A549 (cell line): ENCODE data around the gene CAMTA1. TPM values are rescaled to one million over a fixed set of nuclear protein-coding genes. Genes with fewer than 3 reads are reported as not detected.

ENCODE experiments used
- ATAC-seq, 2 experiments: fragments of 200-7000 bp in 1 of 2; fragments of >200 bp in 1 of 2; cut with Nextera tagmentation in 1 of 2; cut with Tn5 transposase in 1 of 2; 3 replicates each; pipeline versions ENCODE4 v1.8.0 to v1.9.1; 2018 to 2020; ENCODE audit warnings: mild to moderate bottlenecking in 1 of 2, moderate library complexity in 1 of 2
- CTCF ChIA-PET: fragments of 300-600 bp; sonication (Branson Sonifier 250); formaldehyde crosslinking; extraction: SDS; loops from one replicate; lab custom pipeline; 2021; ENCODE audit warnings: antibody characterized with exemption, inconsistent platforms; lab: Yijun Ruan, JAX
- POLR2A ChIA-PET: fragments of 350-600 bp; formaldehyde crosslinking; extraction: SDS; loops from one replicate; lab custom pipeline; 2021; ENCODE audit warnings: antibody characterized with exemption, inconsistent platforms; lab: Yijun Ruan, JAX
- DNase-seq, 2 experiments: peaks; one replicate each; pipeline versions ENCODE4 v3.0.0 to v3.0.0-alpha.2; 2011 to 2016; ENCODE audit warnings: low read depth in 1 of 2, low spot score in 1 of 2
- FAIRE-seq: peaks from 2 replicates; lab custom pipeline; 2011; peaks lifted over from hg19 to GRCh38; lab: Jason Lieb, UNC
- H3K27ac ChIP-seq, 2 experiments: fragments of >200 bp; sonication (Bioruptor Twin); formaldehyde crosslinking; 3 replicates each; pipeline ENCODE4 v1.5.1; 2016 to 2017
- H3K4me1 ChIP-seq: fragments of >200 bp; sonication (Bioruptor Twin); formaldehyde crosslinking; 3 replicates; pipeline ENCODE4 v1.6.1; 2016
- H3K4me2 ChIP-seq: fragments of >200 bp; sonication (Bioruptor Twin); formaldehyde crosslinking; 3 replicates; pipeline ENCODE4 v1.6.1; 2016
- H3K4me3 ChIP-seq: fragments of >200 bp; sonication (Bioruptor Twin); formaldehyde crosslinking; 3 replicates; pipeline ENCODE4 v1.5.1; 2016
- H3K9me3 ChIP-seq: fragments of >200 bp; sonication (Bioruptor Twin); formaldehyde crosslinking; 3 replicates; pipeline ENCODE4 v1.6.1; 2016
- ATOH8 ChIP-seq: fragments of 250-450 bp; sonication (Bioruptor Pico); IDR thresholded peaks from 2 replicates; pipeline ENCODE4 v1.5.0; 2020; ENCODE audit warnings: low read depth, mild to moderate bottlenecking, moderate library complexity
- CBX8 ChIP-seq: fragments of 200-600 bp; sonication (generic); IDR thresholded peaks from 2 replicates; pipeline ENCODE4 v1.6.1; 2016
- CEBPB ChIP-seq, 2 experiments: fragments of >200 bp in 1 of 2; sonication (Bioruptor Twin) in 1 of 2; formaldehyde crosslinking in 1 of 2; IDR thresholded peaks; 2 replicates each; pipeline ENCODE4 v1.6.1; 2012 to 2016
- CTCF ChIP-seq: fragments of >200 bp; sonication (Bioruptor Twin); formaldehyde crosslinking; IDR thresholded peaks from 3 replicates; pipeline ENCODE4 v1.5.1; 2016
- EHF ChIP-seq: fragments of 250-450 bp; sonication (Bioruptor Pico); IDR thresholded peaks from 2 replicates; pipeline ENCODE4 v1.5.0; 2020; ENCODE audit warnings: mild to moderate bottlenecking
- EP300 ChIP-seq, 2 experiments: fragments of >200 bp; sonication (Bioruptor Twin); formaldehyde crosslinking; IDR thresholded peaks; 2 replicates in 1 of 2; 3 replicates in 1 of 2; pipeline ENCODE4 v1.6.1; 2016 to 2017
- FOSB ChIP-seq: fragments of 250-450 bp; sonication (Bioruptor Pico); IDR thresholded peaks from 2 replicates; pipeline ENCODE4 v1.5.0; 2020; ENCODE audit warnings: mild to moderate bottlenecking, moderate library complexity
- FOSL2 ChIP-seq, 2 experiments: fragments of 450-650 bp in 1 of 2; fragments of >200 bp in 1 of 2; sonication (Bioruptor Twin) in 1 of 2; formaldehyde crosslinking; IDR thresholded peaks; 2 replicates each; pipeline versions ENCODE4 v1.5.0 to v1.6.1; 2016 to 2020; ENCODE audit warnings: mild to moderate bottlenecking in 1 of 2, moderate library complexity in 1 of 2
- GATA3 ChIP-seq: IDR thresholded peaks from 2 replicates; pipeline ENCODE4 v1.6.1; 2012; ENCODE audit warnings: borderline replicate concordance
- HEYL ChIP-seq: fragments of 250-450 bp; sonication (Bioruptor Pico); IDR thresholded peaks from 2 replicates; pipeline ENCODE4 v1.8.0; 2021; ENCODE audit warnings: mild to moderate bottlenecking, moderate library complexity
- HMGXB4 ChIP-seq: fragments of 250-450 bp; sonication (Bioruptor Pico); IDR thresholded peaks from 2 replicates; pipeline ENCODE4 v1.5.0; 2021; ENCODE audit warnings: mild to moderate bottlenecking, moderate library complexity, borderline replicate concordance
- HOXB13 ChIP-seq: fragments of 250-450 bp; sonication (Bioruptor Pico); IDR thresholded peaks from 2 replicates; pipeline ENCODE4 v1.5.0; 2020; ENCODE audit warnings: low read depth, mild to moderate bottlenecking, moderate library complexity
- HOXB5 ChIP-seq: fragments of 250-450 bp; sonication (Bioruptor Pico); IDR thresholded peaks from 2 replicates; pipeline ENCODE4 v1.5.0; 2020; ENCODE audit warnings: mild to moderate bottlenecking, moderate library complexity
- KDM1A ChIP-seq: fragments of 200-600 bp; sonication (generic); IDR thresholded peaks from 2 replicates; pipeline ENCODE4 v1.6.1; 2016; ENCODE audit warnings: low read depth, mild to moderate bottlenecking
- KDM5A ChIP-seq: fragments of 200-600 bp; sonication (generic); IDR thresholded peaks from 2 replicates; pipeline ENCODE4 v1.6.1; 2016; ENCODE audit warnings: antibody characterized with exemption, mild to moderate bottlenecking
- MAZ ChIP-seq: fragments of 150-350 bp; IDR thresholded peaks from 2 replicates; pipeline ENCODE4 v1.6.1; 2014; ENCODE audit warnings: antibody characterized with exemption, low read depth, low read length, borderline replicate concordance
- MYC ChIP-seq: IDR thresholded peaks from 2 replicates; pipeline ENCODE4 v1.6.1; 2012; ENCODE audit warnings: mild to moderate bottlenecking, inconsistent platforms, low read length, improper control_type of control experiment, borderline replicate concordance
- RAD21 ChIP-seq, 2 experiments: fragments of >200 bp in 1 of 2; sonication (Bioruptor Twin) in 1 of 2; formaldehyde crosslinking in 1 of 2; IDR thresholded peaks in 1 of 2; conservative IDR thresholded peaks in 1 of 2; 2 replicates in 1 of 2; 3 replicates in 1 of 2; pipeline ENCODE4 v1.6.1; 2012 to 2018; ENCODE audit warnings: inconsistent platforms in 1 of 2
- RFX5 ChIP-seq: fragments of 450-650 bp; IDR thresholded peaks from 2 replicates; pipeline ENCODE4 v1.7.1; 2014; ENCODE audit warnings: antibody characterized with exemption, mild to moderate bottlenecking, moderate library complexity
- SMC3 ChIP-seq: fragments of >200 bp; sonication (Bioruptor Twin); formaldehyde crosslinking; IDR thresholded peaks from 3 replicates; pipeline ENCODE4 v1.6.1; 2018; ENCODE audit warnings: inconsistent platforms
- TP53 ChIP-seq: fragments of 250-450 bp; sonication (Bioruptor Pico); IDR thresholded peaks from 2 replicates; pipeline ENCODE4 v1.5.0; 2021; ENCODE audit warnings: mild to moderate bottlenecking, moderate library complexity
- USF2 ChIP-seq: fragments of 450-650 bp; IDR thresholded peaks from 2 replicates; pipeline ENCODE4 v1.6.1; 2014; ENCODE audit warnings: antibody characterized with exemption
- ZSCAN20 ChIP-seq: fragments of 250-450 bp; sonication (Bioruptor Pico); IDR thresholded peaks from 2 replicates; pipeline ENCODE4 v1.8.0; 2022; ENCODE audit warnings: mild to moderate bottlenecking, moderate library complexity
- WGBS: methylation state at CpG from one replicate; pipeline ENCODE4 v1.1.6; 2017; ENCODE audit errors: missing lambda C conversion rate; 5-methylcytosine and 5-hydroxymethylcytosine counted together
- polyA plus RNA-seq, 4 experiments: library from polyadenylated mRNA; depleted of rRNA in 3 of 4; stranded (reverse); fragments of >200 nt; fragmentation: RNase III in 1 of 4; extraction: RNeasy Plus Mini Kit Qiagen cat#74134 plus additional on column Dnase treatment in 1 of 4; gene quantifications; 2 replicates in 3 of 4; 3 replicates in 1 of 4; pipeline ENCODE4 v1.2.3, GENCODE V29; 2011 to 2017

Gene CAMTA1
- polyA plus RNA-seq, 2 of the 4 experiments (the other 2 are of a cell fraction), result 58.8 to 75.0 TPM

GRCh38 chr1:7669559-7670311, 884.5 kb downstream of the CAMTA1 start:
- WGBS, result 17% methylated on average over 3 of the region's 19 CpGs
- ATAC-seq (peak; percentile 73 to 83), FAIRE-seq (no peak), DNase-seq (peak; percentile 45 to 61)
- POLR2A ChIA-PET, result interaction anchor here (1.1 kb wide), 2 partner anchors 10 to 83 kb away, joined by 3 to 6 read pairs; no protein-coding TSS in a partner anchor
- 0 out of 3 replicates have a peak, but pooled peaks cover 3% of the 10 kb centered on the region for H3K4me1 ChIP-seq
- TF ChIP-seq CTCF (peak; percentile 70), MAZ (no peak), SMC3 (peak; percentile 65), KDM1A (no peak), RAD21 (conservative IDR thresholded peaks at IDR 0.05 in 1 of 2, IDR thresholded peaks at IDR 0.05 in 1 of 2) (peak; percentile 72 to 79), MYC (no peak)
- H3K4me3 ChIP-seq, result peak overlapping the region; percentile 35; the same call in 2 of the 3 replicates
- H3K27ac ChIP-seq, result peak overlapping the region; percentile 22 to 72; a peak in 4 of 6 replicates
- CTCF ChIA-PET, result interaction anchor here (0.6 to 7.9 kb wide), 42 partner anchors 10 to 1002 kb away, joined by 3 to 410 read pairs (median 4); partner anchors contain the start of gene TNFRSF9
- peak overlapping the region; percentile 94 for H3K4me2 ChIP-seq
- no peaks in the 10 kb centered on the region for H3K9me3 ChIP-seq

- DNase-seq (no peak), FAIRE-seq (no peak), ATAC-seq (no peak)
- Histone ChIP-seq H3K27ac (no peak overlapping the region), H3K9me3 (no peaks in the 10 kb centered on the region), H3K4me1 (0 out of 3 replicates have a peak, but pooled peaks cover 3% of the 10 kb centered on the region), H3K4me3 (no peak overlapping the region), H3K4me2 (peak overlapping the region; percentile 94; the same call in 1 of the 3 replicates)
- ChIA-PET CTCF (interaction anchor here (0.6 to 7.9 kb wide), 13 partner anchors 10 to 626 kb away, joined by 3 to 410 read pairs (median 20); no protein-coding TSS in a partner anchor), POLR2A (no interaction called here)
- 72% methylated on average over 9 of the region's 15 CpGs for WGBS
- TF ChIP-seq RFX5 (no peak), HEYL (CRISPR knock-in tag) (no peak), FOSL2 (IDR thresholded peaks at IDR 0.05) (no peak), FOSL2 (CRISPR knock-in tag; IDR thresholded peaks at IDR 0.05) (no peak), CBX8 (no peak), EP300 (IDR thresholded peaks at IDR 0.05) (no peak), ATOH8 (no peak), CEBPB (IDR thresholded peaks at IDR 0.05) (no peak), USF2 (no peak)
Measured at GRCh38 chr1:7670334-7671145, 885.3 kb downstream of the CAMTA1 start.

GRCh38 chr1:7671146-7671465, 885.9 kb downstream of the CAMTA1 start:
- Histone ChIP-seq H3K27ac (no peak overlapping the region), H3K4me2 (no peak overlapping the region), H3K4me3 (no peak overlapping the region), H3K4me1 (0 out of 3 replicates have a peak, but pooled peaks cover 3% of the 10 kb centered on the region), H3K9me3 (no peaks in the 10 kb centered on the region)
- ATAC-seq, result no peak
- no peak for FAIRE-seq
- WGBS, result 96% methylated on average over 10 of the region's 11 CpGs
- POLR2A ChIA-PET, result no interaction called here
- CTCF ChIA-PET, result interaction anchor here (1.1 to 7.9 kb wide), 7 partner anchors 9 to 286 kb away, joined by 3 to 410 read pairs (median 42); no protein-coding TSS in a partner anchor
- DNase-seq, result no peak
- TF ChIP-seq CEBPB (IDR thresholded peaks at IDR 0.05), result no peak
- TF ChIP-seq ATOH8, result no peak
- TF ChIP-seq ZSCAN20 (CRISPR knock-in tag), result no peak
- no peak for TF ChIP-seq GATA3
- no peak for TF ChIP-seq KDM5A
- TF ChIP-seq USF2, result no peak
- TF ChIP-seq HMGXB4 (CRISPR knock-in tag), result no peak
- TF ChIP-seq FOSB (CRISPR knock-in tag), result no peak
- TF ChIP-seq HOXB5, result no peak
- TF ChIP-seq EHF (CRISPR knock-in tag), result no peak
- TF ChIP-seq TP53 (CRISPR knock-in tag), result no peak
- TF ChIP-seq HOXB13 (CRISPR knock-in tag), result no peak
